HG03139 (cell line): ENCODE data around the gene CYP1A1.

Experiments used
- ATAC-seq: cut with Tn5 transposase; IDR thresholded peaks from one replicate; pipeline ENCODE4 v1.9.1; 2021; ENCODE audit not compliant: unreplicated experiment

The CYP1A1 gene, protein sequence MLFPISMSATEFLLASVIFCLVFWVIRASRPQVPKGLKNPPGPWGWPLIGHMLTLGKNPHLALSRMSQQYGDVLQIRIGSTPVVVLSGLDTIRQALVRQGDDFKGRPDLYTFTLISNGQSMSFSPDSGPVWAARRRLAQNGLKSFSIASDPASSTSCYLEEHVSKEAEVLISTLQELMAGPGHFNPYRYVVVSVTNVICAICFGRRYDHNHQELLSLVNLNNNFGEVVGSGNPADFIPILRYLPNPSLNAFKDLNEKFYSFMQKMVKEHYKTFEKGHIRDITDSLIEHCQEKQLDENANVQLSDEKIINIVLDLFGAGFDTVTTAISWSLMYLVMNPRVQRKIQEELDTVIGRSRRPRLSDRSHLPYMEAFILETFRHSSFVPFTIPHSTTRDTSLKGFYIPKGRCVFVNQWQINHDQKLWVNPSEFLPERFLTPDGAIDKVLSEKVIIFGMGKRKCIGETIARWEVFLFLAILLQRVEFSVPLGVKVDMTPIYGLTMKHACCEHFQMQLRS

GRCh38 chr15:74725225-74725774 is at the start of gene CYP1A1:
Gene CYP1A1, minus strand, starts transcription at chr15:74725528. Its CDS starts 2,431 bp downstream, at chr15:74723097.
- ATAC-seq = no peak

- ATAC-seq = no peak
These were observed 48.5 kb upstream of the CYP1A1 start for GRCh38 chr15:74773731-74774252.

DNA sequence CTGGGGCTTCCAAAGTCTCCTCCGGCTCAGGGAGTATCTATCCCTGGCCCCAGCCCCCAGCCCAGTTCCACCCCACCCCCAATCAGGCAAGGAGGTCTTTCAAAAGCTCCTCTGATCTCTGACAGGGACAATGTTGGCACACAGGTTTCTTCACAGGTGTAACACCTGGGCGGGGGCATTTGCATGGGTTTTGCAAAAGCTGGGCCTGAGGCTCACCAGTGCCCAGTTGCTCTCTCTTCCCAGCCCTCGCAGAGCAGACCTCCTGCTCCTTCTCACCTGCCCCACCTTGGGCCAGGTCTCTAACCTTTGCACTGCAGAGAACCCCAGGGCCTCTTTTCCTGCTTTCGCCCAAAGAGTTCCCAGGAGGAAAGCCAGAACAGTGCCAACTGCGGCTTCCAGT is 48.0 kb upstream of the CYP1A1 start:
- ATAC-seq = no peak

GRCh38 chr15:74770211-74770903 is 45.0 kb upstream of the CYP1A1 start:
- no peak for ATAC-seq

- no peak for ATAC-seq
These were observed 44.2 kb upstream of the CYP1A1 start for GRCh38 chr15:74769463-74770025.

GRCh38 chr15:74768771-74769342 is 43.5 kb upstream of the CYP1A1 start:
- ATAC-seq = no peak

DNA sequence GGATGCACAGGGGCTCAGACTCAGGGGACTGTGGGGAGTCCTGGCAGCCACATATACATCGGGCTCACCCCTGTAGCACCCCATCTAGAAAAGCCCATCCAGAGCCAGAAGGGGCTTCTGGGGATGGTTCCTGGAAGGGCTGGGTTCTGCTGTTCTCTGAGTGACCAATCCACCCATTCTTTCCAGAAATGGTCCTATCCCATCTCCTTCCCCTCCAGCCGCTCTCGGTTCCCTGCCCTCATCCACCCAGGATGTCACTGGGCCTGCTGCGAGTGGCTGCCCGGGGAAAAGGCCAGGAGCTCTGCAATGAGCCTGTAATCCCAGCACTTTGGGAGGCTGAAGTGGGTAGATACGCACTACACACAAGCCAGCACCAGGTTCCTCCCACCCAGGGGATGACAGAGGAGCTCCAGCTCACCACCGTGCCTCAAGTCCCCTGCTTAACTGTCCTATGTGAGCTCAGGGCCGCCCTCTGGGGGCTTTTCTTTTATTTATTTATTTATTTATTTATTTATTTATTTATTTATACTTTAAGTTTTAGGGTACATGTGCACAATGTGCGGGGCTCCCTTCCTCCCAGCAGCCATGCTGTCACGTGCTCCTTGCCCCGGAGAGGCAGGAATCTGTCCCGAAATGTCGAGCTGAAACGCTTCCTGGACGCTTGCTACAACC is 42.9 kb upstream of the CYP1A1 start:
- no peak for ATAC-seq

DNA sequence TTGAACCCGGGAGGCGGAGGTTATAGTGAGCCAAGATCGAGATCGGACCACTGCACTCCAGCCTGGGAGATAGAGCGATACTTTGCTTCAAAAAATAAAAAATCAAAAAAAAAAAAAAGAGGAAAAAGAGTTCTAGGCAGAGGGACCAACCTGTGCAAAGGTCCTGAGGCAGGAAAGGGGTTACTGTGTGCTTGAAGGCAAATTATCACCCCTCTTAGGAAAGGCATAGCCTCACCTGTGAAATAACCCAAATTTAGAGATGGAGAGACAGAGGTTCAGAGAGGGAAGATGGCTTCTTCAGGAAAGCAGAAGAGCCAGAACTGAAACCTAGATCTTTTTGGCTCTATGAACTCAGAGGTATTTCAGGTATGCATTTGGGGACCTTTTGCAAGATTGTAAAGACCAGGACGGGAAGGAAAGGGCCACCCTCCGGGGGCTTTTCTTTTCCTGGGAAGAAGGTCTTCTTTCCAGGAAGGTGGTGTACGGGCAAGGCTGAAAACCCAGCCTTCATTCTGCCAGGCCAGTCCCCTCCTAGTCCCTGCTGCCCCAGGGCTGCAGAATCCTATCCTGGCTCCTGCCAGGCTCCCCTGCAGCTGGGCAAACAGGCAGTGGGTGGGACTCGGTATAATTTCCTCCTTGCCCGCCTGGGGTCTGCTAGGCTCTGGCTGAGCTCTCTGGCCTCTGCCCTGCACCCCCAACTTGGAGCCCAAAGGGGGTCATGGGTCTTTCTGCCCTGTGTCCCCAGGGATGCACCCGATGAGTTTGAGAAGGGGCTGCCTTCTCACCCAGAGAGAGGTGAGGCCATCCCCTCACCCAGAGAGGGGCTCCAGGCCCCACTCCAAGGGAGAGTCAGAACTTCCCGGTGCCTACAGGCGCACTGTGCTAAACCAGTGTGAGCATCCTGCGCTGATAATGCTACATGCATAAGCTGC is 42.1 kb upstream of the CYP1A1 start:
- ATAC-seq = no peak

DNA sequence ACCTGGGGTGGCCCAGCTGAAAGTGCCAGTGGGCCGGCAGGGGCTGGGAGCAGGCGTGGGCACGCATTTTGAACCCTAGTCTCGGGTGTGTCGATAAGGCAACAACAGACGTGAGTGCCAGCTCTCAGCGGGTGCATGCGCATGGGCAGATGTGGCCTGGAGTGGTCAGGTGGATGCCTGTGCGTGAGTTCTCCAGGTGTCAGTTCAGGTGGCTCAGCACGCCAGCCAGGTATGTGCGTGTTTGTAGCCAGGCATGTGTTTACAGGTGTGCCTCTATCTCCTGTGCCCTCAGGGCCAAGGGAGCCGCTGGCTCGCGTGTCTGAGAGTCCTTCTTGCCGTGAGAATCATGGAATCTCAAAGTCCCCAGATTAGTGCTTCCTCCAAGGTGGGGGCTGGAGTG is 38.1 kb upstream of the CYP1A1 start:
- ATAC-seq = no peak

DNA sequence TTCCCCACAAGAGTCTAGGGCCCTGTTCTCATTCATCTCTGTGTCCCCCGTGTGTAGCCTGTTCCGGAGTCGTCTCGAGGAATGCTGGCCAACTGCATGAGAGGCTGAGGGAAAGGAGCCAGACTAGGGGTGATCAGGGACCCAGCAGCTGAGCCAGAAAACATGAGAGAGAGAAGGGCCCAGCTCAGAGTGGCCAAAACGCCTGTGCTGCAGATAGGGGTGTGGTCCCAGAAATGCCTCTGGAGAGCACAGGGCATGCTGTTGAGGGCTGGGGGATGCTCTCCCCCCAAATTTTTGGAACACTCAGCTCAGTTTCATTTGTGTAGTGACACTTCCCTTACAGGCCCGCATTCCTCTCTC is 37.4 kb upstream of the CYP1A1 start:
- no peak for ATAC-seq

- no peak for ATAC-seq
These were observed 33.4 kb upstream of the CYP1A1 start for GRCh38 chr15:74758736-74759135.

GRCh38 chr15:74754593-74755215 is 29.4 kb upstream of the CYP1A1 start:
- ATAC-seq = no peak

DNA sequence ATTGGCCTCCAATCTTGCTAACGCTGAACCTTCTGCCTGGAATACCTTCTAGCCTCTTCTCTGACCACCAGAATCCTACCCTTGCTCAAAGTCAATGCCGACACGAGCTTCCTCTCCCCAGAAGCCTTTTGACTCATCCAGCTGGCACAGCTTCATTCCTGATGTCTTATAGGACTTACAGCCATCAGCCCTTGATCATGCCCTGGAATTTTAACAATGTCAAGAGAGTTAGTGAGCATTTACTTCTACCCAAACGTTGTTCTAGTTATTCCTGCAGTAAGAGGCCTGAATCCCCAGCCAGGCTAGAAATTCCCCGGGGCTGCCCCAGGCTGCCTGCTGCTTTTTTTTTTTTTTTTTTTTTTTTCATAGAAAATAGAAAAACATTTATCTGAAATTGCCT is 27.2 kb upstream of the CYP1A1 start:
- no peak for ATAC-seq

GRCh38 chr15:74752011-74752410 is 26.7 kb upstream of the CYP1A1 start:
- no peak for ATAC-seq

- ATAC-seq = no peak
These were observed 25.4 kb upstream of the CYP1A1 start for GRCh38 chr15:74750751-74751150.

DNA sequence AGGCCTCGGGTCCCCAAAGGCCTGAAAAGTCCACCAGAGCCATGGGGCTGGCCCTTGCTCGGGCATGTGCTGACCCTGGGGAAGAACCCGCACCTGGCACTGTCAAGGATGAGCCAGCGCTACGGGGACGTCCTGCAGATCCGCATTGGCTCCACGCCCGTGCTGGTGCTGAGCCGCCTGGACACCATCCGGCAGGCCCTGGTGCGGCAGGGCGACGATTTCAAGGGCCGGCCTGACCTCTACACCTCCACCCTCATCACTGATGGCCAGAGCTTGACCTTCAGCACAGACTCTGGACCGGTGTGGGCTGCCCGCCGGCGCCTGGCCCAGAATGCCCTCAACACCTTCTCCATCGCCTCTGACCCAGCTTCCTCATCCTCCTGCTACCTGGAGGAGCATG is 24.5 kb upstream of the CYP1A1 start:
- no peak for ATAC-seq

GRCh38 chr15:74748322-74748946 is 23.1 kb upstream of the CYP1A1 start, which contains the start of gene CYP1A2:
Gene CYP1A2, plus strand, starts transcription at chr15:74748845. Its CDS starts 894 bp downstream, at chr15:74749739.
- ATAC-seq = no peak

DNA sequence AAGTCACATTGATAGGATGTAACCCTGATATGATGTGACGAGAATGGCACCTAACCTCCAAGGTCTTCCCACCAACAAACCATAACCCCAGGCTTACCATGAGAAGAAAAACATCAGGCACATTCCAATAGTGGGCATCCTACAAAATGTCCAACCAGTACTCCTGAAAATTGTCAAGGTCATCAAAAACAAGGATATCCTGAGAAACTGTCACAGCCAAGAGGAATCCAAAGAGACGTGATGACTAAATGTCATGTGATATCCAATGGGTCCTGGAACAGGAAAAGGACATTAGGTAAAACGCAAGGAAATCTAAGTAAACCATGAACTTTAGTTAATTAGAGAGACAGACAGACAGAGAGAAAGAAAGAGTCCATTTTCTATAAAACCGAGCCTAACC is 21.1 kb upstream of the CYP1A1 start:
- ATAC-seq = no peak
